Raji (cell line): ENCODE results near the gene RALGAPA1.

Experiments
- POLR2A ChIP-seq: IDR thresholded peaks from 2 replicates; pipeline ENCODE4 v1.6.1; 2011; ENCODE audit warnings: low read depth, low read length, control low read depth; ENCODE audit not compliant: insufficient read depth

Gene RALGAPA1

DNA sequence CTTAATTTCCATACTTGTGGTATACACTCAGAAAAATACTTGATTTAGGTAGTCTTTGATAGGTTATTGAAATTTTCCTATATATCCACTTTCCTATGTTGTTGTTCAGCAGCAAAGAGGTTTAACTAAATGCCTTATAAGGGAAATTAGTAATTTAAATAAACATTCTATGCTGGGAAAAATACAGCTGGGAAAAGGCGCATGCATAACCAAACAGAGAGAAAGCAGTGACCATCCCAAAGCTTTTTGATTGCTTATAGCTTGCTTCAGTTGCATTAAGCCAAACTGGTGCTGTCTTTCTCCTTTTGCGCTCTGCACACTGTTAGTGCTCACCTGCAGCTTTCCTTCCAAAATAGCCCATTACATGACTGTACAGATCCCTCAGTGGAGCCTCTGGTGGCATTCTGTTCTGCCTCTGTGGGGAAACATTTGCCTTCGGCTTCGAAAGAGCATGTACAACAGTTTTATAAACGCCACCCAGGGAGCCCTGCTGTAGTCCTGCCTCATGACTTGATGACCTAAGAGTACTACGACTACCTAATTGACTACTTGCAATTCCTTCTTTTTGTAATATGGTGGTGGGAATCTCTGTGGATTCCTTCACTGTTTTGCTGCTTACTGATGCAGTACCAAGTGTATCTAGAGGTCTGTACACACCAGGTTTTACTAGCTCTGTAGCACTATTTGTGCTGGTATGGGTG lies 120.8 kb downstream of the RALGAPA1 start:
- no peak for TF ChIP-seq POLR2A

DNA sequence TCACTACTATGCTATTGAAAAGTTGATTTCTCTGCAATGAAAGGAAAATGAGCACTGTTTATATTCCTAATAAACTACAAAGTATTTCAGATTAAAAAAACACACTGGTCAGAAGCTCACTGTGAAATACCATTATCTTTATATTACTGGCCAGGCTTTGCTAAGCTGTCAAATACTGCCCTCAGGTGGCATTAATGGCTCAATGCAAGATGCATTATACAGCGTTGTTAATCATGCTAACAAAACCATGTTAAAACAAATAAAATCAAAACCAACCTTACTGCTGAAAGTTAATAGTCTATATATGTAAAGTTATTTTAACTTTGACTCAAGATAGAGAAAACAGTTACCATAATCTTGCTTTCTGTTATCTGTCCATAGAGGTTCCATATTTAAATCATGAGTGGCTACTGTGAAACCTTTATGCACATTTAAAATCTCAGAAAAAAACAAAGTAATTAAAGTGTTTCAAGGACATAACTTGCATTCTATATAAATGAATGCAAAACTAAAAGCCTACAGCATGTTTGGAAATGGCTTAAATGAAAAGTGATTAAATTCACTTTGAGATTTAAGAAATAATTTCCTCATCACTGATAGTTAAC lies 121.7 kb downstream of the RALGAPA1 start:
- TF ChIP-seq POLR2A: no peak

DNA sequence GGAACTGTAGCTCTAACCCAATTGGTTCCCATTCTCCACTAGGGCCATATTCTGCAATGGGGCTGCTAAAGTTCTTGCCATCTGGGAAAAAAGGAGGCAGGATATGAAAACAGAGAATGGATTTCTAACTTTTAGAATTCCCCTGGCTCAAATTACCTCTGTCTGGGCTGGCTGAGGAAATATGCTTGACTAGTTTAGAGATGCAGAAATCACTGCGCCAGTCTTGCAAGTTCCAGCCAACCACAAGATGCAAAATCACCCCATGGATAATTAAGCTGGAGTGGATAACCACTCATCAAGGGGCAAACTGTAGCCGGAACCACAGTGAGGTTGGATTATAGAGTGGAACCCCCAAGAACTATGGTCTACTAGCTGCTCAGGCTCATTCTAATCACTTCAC lies 126.3 kb downstream of the RALGAPA1 start:
- no peak for TF ChIP-seq POLR2A

DNA sequence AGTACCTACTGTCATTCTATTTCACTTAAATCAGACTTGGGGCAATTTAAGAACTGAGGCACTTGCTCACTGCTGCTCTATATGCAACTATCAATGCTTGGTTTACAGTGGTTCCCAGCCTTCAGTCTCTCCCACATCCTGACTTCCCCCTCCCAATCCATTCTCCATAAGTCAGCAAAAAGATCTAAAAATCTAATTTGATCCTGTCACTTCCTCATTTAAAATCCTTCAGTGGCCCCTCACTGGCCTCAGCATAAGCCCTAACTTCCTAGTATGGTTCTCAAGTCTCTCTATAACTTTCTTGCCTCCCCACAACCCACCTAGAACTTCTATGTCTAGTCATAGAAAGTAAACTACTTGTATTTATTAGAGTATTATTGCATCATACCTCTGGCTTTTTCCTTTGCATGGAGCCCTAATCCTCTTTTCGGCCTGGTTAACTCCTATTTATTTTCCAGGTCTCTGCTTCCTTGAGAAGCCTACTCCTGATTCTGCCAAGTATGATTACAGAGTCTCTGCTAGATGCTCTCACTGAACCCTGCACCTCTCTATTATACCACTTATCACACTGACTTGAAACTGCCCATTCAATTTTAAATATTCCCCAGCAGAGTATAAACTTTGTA lies 130.6 kb downstream of the RALGAPA1 start:
- no peak for TF ChIP-seq POLR2A

DNA sequence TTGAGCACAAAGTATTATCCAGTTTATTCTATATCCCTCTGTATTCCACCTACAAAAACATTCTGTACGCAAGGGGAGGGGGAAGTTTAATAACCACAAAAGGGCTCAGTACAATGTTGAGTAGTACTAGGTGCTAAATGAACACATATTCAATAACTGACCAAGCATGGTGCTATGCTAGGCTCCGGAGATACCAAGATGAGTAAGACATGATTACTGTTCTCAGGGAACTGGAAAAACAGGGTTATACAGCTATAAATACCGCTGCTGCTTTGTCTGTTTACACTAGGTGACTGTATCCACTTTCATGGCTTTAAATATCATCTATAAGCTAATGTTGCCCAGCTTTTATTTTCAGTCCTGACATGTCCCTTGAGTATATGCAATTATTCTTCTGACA lies 139.3 kb downstream of the RALGAPA1 start:
- no peak for TF ChIP-seq POLR2A

DNA sequence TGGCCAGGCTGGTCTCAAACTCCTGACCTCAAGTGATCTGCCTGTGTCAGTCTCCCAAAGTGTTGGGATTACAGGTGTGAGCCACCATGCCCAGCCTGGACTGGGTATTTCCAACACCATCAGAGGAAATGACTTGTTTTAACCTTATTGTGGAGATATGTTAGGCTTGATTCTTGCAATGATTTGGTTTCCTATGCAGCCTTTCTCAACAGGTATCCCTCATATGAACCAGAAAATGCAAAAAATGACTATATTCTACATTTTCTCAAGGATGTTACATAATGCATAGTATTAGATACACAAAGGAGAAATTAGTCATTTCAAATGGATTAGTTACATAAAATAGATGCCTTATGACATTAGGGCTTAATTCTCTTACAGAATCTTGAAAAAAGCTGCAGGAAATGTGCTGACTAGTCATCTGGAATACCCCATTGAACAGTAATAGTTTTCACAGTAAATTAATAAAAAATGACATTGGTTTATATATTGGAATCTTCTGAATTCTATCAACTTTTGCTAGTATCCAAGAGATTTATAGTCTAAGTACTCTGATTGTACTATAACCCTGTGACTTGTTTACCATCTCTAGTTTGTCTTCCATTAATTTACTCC lies 142.6 kb downstream of the RALGAPA1 start:
- no peak for TF ChIP-seq POLR2A

DNA sequence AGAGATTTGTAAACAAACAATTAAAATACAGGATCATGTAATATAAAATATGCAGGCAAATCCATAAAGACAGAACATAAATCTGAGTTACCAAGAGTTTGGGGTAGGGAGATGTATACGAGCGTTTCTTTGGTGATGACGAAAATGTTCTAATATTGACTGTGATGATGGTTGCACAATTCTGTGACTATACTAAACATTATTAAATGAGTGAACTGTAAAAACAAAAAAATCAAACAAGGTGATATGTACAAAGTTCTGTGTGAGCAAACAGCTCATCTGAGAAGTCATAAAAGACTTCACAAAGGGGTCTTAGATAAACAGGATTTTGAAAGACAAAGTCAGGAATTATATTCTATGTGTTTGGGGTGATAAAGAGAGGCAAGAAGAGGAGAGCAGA lies 147.2 kb downstream of the RALGAPA1 start:
- no peak for TF ChIP-seq POLR2A

DNA sequence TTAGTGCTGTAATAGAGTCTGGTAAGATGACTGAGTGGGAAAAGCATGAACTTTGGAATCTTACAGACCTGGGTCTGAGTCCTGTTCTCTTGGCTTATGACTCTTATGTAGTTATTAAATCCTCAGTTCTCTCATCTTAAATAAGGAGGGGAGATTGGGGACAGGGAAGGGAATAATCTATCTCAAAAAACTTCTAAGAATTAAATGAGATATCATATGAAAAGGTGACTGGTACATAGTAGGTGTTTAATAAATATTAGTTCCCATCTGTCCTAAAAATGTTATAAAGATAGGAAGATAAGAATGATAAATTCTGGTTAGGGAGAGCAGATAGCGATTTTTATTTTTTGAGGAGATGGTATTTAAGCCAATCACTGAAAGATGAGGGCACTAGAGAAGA lies 156.1 kb downstream of the RALGAPA1 start:
- TF ChIP-seq POLR2A: no peak

DNA sequence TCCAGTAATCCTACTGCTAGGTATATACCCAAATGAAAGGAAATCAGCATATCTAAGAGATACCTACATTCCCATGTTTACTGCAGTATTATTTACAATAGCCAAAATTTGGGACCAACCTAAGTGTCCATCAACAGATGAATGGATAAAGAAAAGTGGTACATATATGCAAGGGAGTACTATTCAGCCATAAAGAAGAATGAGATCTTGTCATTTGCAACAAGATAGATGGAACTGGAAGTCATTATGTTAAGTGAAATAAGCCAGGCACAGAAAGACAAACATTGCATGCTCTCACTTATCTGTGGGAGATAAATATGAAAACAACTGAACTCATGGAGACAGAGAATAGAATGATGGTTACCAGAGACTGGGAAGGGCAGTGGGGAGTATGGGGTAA lies 165.6 kb downstream of the RALGAPA1 start:
- TF ChIP-seq POLR2A: no peak

GRCh38 chr14:35637851-35638250 lies 171.2 kb downstream of the RALGAPA1 start:
- TF ChIP-seq POLR2A: no peak

GRCh38 chr14:35637269-35637668 lies 171.8 kb downstream of the RALGAPA1 start:
- TF ChIP-seq POLR2A: no peak

- no peak for TF ChIP-seq POLR2A
Observed at GRCh38 chr14:35632676-35633075, 176.4 kb downstream of the RALGAPA1 start.

DNA sequence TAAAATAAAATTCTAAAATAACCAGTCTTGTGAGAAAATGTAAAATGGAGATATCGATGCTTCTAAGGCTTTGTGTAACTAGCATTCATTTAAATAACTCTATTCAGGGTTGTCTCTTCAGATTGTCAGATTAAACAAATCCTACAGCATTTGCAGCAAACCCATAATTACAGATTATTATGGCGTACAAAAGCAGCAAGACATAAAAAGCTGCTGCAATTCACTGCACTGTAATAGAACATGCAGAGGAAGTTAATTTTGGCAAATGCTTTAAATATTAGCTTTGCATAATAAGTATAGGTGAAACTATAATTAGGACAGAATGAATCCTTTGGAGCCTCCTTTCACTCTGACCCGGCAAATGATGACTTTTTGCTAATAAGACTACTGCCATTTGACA lies 176.8 kb downstream of the RALGAPA1 start:
- no peak for TF ChIP-seq POLR2A

DNA sequence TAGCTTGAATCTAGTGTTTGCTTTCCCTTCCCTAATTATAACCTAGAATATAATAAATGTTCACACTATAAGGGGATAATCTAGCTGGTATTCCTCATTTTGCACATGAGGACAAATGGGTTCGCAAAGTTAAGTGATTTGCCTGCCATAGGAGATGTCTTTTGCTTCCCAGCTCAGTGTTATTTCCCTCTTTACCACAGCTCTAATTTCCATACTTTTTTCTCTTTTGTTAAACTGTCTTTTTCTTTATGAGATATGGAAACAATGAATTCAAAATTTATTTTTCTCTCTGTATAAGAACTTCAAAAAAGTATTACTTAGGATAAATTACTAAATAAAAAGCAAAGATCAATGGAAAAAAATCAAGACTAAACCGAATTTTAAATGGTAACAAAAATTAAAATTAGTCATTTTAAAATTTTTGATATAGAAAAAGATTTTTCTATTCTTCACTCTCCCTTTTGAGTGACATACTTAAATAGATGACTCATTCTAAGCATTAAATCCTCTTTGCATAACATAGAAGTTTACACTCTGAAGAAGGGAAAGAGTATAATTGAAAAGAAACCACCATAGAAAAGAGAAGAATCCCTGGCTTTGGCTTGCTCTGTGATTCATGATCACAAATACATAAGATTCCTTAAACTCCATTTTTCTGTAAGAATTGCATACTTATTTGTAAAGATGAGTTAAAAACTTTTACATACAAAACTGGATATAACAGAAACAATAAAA lies 177.9 kb downstream of the RALGAPA1 start:
- TF ChIP-seq POLR2A: no peak

GRCh38 chr14:35628989-35629388 lies 180.1 kb downstream of the RALGAPA1 start:
- TF ChIP-seq POLR2A: no peak
